ENCODE measurements around the gene LMF2. TPM values are rescaled to one million over a fixed set of nuclear protein-coding genes. Genes with fewer than 3 reads are reported as not detected.

LMF2 gene
- total RNA-seq, 1 donor = 65.4 TPM

GRCh38 chr22:50468626-50469025, 38.9 kb downstream of the LMF2 start:
- DNase-seq (ENCODE audit: low read depth in 2 of 3, low spot score in 2 of 3) = no peak

- no peak for DNase-seq (ENCODE audit: low read depth in 2 of 3, low spot score in 2 of 3)
Observed at GRCh38 chr22:50467773-50468440, 39.6 kb downstream of the LMF2 start.

- no peak for DNase-seq (ENCODE audit: low read depth in 2 of 3, low spot score in 2 of 3)
Observed at GRCh38 chr22:50467341-50467740, 40.2 kb downstream of the LMF2 start.

- no peak for DNase-seq (ENCODE audit: low read depth in 2 of 3, low spot score in 2 of 3)
Observed at GRCh38 chr22:50465066-50465930, 42.2 kb downstream of the LMF2 start.

- no peak for DNase-seq (ENCODE audit: low read depth in 2 of 3, low spot score in 2 of 3)
Observed at GRCh38 chr22:50464451-50464850, 43.1 kb downstream of the LMF2 start.

- no peak for DNase-seq (ENCODE audit: low read depth in 2 of 3, low spot score in 2 of 3)
Observed at GRCh38 chr22:50463188-50463900, 44.2 kb downstream of the LMF2 start.

GRCh38 chr22:50461979-50462540, 45.4 kb downstream of the LMF2 start:
- DNase-seq (ENCODE audit: low read depth in 2 of 3, low spot score in 2 of 3) = no peak

- no peak for DNase-seq (ENCODE audit: low read depth in 2 of 3, low spot score in 2 of 3)
Observed at GRCh38 chr22:50461536-50461935, 46.0 kb downstream of the LMF2 start.

- DNase-seq (ENCODE audit: low read depth in 2 of 3, low spot score in 2 of 3) = no peak
Observed at GRCh38 chr22:50460938-50461337, 46.6 kb downstream of the LMF2 start.

GRCh38 chr22:50459496-50460140, 47.9 kb downstream of the LMF2 start:
- DNase-seq (ENCODE audit: low read depth in 2 of 3, low spot score in 2 of 3) = no peak

GRCh38 chr22:50459016-50459415, 48.5 kb downstream of the LMF2 start:
- DNase-seq (ENCODE audit: low read depth in 2 of 3, low spot score in 2 of 3) = no peak

GRCh38 chr22:50456466-50457234, 50.9 kb downstream of the LMF2 start:
- DNase-seq (ENCODE audit: low read depth in 2 of 3, low spot score in 2 of 3) = peak in 1 of 3 donors; percentile 19

GRCh38 chr22:50456026-50456425, 51.5 kb downstream of the LMF2 start:
- no peak for DNase-seq (ENCODE audit: low read depth in 2 of 3, low spot score in 2 of 3)

GRCh38 chr22:50455201-50455600, 52.3 kb downstream of the LMF2 start:
- no peak for DNase-seq (ENCODE audit: low read depth in 2 of 3, low spot score in 2 of 3)

- DNase-seq (ENCODE audit: low read depth in 2 of 3, low spot score in 2 of 3) = no peak
Observed at GRCh38 chr22:50454556-50455075, 52.9 kb downstream of the LMF2 start.

Other genes starting within 250 kb of the LMF2 start
- gene MAPK12, start 246.0 kb downstream of the LMF2 start, total RNA-seq = 30.2 TPM
- 11.8 TPM for gene MAPK11, start 237.3 kb downstream of the LMF2 start, total RNA-seq
- gene PLXNB2, start 200.1 kb downstream of the LMF2 start, total RNA-seq = 91.8 TPM
- 9.2 TPM for gene DENND6B, start 180.7 kb downstream of the LMF2 start, total RNA-seq
- 70.3 TPM for gene PPP6R2, start 164.4 kb downstream of the LMF2 start, total RNA-seq
- 118 TPM for gene SBF1, start 32.7 kb downstream of the LMF2 start, total RNA-seq
- gene ADM2, start 26.2 kb downstream of the LMF2 start, total RNA-seq = 0.54 TPM
- not detected for gene MIOX, start 20.8 kb downstream of the LMF2 start, total RNA-seq
- gene NCAPH2, start 522 bp upstream of the LMF2 start, total RNA-seq = 38.2 TPM
- 7.3 TPM for gene SCO2, start 17.9 kb upstream of the LMF2 start, total RNA-seq
- gene TYMP, start 22.3 kb upstream of the LMF2 start, total RNA-seq = 20.5 TPM
- gene KLHDC7B, start 38.2 kb upstream of the LMF2 start, total RNA-seq = 1.6 TPM
- gene SYCE3, start 55.2 kb upstream of the LMF2 start, total RNA-seq = 0.54 TPM
- 13.2 TPM for gene CPT1B, start 70.7 kb upstream of the LMF2 start, total RNA-seq
- gene CHKB, start 75.1 kb upstream of the LMF2 start, total RNA-seq = 63.8 TPM
- 0.27 TPM for gene MAPK8IP2, start 93.1 kb upstream of the LMF2 start, total RNA-seq
- gene ARSA, start 120.5 kb upstream of the LMF2 start, total RNA-seq = 24.5 TPM
- gene SHANK3, start 165.1 kb upstream of the LMF2 start, total RNA-seq = 24.8 TPM
- gene ACR, start 230.5 kb upstream of the LMF2 start, total RNA-seq = 2.2 TPM